Neural cell (in vitro differentiated cells): ENCODE measurements around the gene SNRNP40.

Experiments
- CTCF ChIP-seq: fragments of 450-650 bp; IDR thresholded peaks from 2 replicates; pipeline ENCODE4 v1.5.1; 2014; ENCODE audit warnings: antibody characterized with exemption, mild to moderate bottlenecking, moderate library complexity; ENCODE audit not compliant: poor library complexity, severe bottlenecking
- EP300 ChIP-seq: fragments of 450-650 bp; conservative IDR thresholded peaks from 2 replicates; pipeline ENCODE4 v1.6.1; 2014; ENCODE audit warnings: antibody characterized with exemption, mild to moderate bottlenecking, moderate library complexity; ENCODE audit not compliant: poor library complexity, severe bottlenecking
- EZH2 ChIP-seq: fragments of 200-600, 300-800 bp; shearing (Covaris generic), sonication (generic); IDR thresholded peaks from 2 replicates; pipeline ENCODE4 v1.6.1; 2014; ENCODE audit warnings: antibody characterized with exemption, low read length, borderline replicate concordance, mild to moderate bottlenecking; ENCODE audit not compliant: insufficient read depth, poor library complexity, severe bottlenecking
- POLR2AphosphoS5 ChIP-seq: IDR thresholded peaks from 2 replicates; pipeline ENCODE4 v1.6.1; 2012
- REST ChIP-seq: IDR thresholded peaks from 2 replicates; pipeline ENCODE4 v1.6.1; 2012; ENCODE audit warnings: borderline replicate concordance
- TAF1 ChIP-seq: IDR thresholded peaks from 2 replicates; pipeline ENCODE4 v1.6.1; 2012; ENCODE audit warnings: low read depth

GRCh38 chr1:31300193-31300592 is 3.6 kb upstream of the SNRNP40 start:
- TF ChIP-seq CTCF (no peak), EZH2 (no peak), TAF1 (no peak), EP300 (no peak), REST (no peak), POLR2AphosphoS5 (no peak)
